Subcutaneous adipose tissue (tissue), 4 donors: Measurements from ENCODE around the gene TNN. TPM values are rescaled to one million over a fixed set of nuclear protein-coding genes. Genes with fewer than 3 reads are reported as not detected.

Experiments
- total RNA-seq, 4 donors: library from RNA; depleted of rRNA; stranded (reverse); fragments of >200 nt; gene quantifications; one replicate each; pipeline ENCODE4 v1.1.0, GENCODE V29; 2016
- TF ChIP-seq, protein P1 (sequence below): fragments of 450-650 bp; IDR thresholded peaks from one replicate; pipeline ENCODE4 v1.5.1; 2016; ENCODE audit warnings: low read depth, mild to moderate bottlenecking, control low read depth, antibody characterized with exemption, moderate library complexity

TNN gene
- total RNA-seq, 4 donors from 2014 or later, result 0.51 to 18.3 (median 0.85) TPM

- TF ChIP-seq, protein P1, sequence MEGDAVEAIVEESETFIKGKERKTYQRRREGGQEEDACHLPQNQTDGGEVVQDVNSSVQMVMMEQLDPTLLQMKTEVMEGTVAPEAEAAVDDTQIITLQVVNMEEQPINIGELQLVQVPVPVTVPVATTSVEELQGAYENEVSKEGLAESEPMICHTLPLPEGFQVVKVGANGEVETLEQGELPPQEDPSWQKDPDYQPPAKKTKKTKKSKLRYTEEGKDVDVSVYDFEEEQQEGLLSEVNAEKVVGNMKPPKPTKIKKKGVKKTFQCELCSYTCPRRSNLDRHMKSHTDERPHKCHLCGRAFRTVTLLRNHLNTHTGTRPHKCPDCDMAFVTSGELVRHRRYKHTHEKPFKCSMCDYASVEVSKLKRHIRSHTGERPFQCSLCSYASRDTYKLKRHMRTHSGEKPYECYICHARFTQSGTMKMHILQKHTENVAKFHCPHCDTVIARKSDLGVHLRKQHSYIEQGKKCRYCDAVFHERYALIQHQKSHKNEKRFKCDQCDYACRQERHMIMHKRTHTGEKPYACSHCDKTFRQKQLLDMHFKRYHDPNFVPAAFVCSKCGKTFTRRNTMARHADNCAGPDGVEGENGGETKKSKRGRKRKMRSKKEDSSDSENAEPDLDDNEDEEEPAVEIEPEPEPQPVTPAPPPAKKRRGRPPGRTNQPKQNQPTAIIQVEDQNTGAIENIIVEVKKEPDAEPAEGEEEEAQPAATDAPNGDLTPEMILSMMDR, result no peak
These were observed 97.1 kb downstream of the TNN start for GRCh38 chr1:175164751-175165150.

DNA sequence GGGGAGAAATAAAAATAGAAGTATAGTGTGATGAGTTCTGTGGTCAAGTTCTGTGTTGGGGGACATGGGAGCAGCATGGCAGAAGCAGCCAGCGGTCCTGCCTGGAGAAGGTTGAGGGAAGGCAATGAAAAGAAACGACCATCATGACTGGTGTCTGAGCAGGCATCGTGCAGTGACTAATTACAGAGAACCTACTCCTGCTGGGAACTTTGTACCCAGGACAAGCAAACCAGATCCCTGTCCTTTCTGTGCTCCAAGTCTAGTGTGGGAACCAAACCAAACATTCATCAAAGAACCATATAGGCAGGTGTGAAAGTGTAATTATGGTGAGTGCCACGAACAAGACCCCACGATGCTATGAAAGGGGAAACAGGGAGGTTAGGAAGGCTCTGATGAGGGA, 99.1 kb downstream of the TNN start:
- TF ChIP-seq, protein P1, result no peak

GRCh38 chr1:175167861-175168260, 100.2 kb downstream of the TNN start:
- TF ChIP-seq, protein P1, result no peak

DNA sequence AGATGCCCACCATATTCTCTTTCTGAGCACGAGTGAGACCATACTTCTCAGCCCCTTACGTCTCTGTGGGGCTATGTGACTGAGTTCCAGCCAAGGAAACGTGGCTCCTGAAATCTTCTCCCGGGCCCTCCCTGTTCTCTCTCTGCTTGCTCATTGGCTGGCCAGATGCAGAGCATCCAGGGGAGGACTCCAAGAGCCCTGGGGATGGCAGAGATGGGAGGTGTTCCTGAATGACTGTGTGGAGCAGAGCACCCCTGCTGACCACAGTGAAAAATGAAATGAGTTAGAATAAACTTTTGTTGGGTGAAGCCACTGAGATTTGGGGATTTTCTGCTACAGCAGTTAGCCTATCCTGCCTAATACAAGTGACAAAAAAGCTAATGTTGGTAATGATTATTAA, 101.1 kb downstream of the TNN start:
- TF ChIP-seq, protein P1, result no peak

DNA sequence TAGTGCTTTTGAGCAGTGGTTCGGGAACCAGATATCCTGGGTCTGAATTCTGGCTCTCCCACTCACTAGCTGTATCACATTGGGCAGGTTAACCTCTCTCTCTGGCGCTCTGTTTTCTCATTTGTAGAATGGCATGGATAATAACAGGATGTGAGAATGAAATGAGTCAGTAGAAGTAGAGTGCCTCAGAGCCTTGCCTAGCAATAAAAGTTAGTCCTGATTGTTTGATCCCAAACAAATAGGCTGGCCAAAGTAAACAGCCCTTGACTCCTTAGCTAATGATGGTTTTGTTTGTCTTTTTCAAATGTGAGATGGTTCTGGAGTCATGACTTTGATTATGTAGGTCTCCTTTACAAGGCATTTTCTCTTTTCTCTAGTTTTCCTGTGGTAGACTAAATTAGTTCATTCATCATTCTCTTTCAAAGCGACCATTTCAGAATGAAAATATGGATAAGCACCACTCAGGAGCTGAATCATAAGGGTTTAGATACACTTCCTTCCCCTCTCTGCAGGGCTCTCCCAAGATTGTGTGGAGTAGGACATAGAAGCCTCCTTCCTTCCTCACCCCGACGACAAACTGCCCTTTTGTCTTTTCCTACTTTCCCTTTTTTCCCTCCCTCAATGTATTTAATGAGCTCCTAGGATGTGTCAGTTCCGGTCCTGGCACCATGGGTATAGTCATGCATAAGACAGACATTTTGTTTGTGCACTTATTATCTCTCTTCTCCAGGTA, 101.8 kb downstream of the TNN start:
- TF ChIP-seq, protein P1, result no peak

DNA sequence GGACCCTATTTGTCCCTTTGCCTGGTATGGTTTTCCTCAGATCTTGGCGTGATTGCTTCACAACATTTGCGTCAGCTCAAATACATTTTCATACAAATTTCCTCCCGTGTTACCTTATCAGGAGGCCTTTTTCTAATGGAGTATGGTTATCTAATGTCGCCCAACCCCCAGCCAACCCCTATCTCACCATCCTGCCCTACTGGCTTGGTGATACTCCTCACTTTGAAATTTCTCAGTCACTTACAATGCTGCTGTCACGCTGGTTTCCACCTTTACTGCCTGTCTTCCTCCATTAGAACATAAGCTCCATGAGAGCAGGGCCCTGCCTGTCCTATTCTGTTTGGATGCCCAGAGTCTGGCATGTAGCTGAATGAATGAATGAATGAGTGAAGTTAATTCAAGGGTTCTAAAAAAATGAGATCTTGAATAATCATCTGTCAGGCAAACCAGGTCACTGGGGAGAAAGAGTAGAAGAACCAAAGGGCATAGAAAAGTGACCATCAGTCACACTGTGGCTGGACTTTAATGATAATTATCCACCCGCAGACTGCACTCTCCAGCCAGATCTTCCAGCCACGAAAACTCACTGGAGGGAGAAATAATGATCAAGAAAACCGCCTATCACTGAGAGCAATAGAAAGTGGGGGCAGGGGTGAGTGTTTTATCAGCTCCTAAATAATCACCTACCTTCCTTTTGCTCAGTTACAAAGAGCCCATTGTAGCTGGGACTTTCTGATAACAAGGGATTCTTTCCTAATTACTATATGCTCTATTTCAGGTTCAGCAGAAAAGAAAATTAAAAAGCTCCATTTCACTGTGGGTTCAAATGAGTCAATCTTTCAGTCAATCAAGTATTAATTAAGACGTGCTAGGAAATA, 103.6 kb downstream of the TNN start:
- TF ChIP-seq, protein P1, result no peak

- TF ChIP-seq, protein P1, result no peak
These were observed 104.9 kb downstream of the TNN start for GRCh38 chr1:175172503-175172902.
